ENCODE measurements around the gene CCDC82.

Gene CCDC82

GRCh38 chr11:96328395-96329010, 61.2 kb downstream of the CCDC82 start:
- DNase-seq = no peak

DNA sequence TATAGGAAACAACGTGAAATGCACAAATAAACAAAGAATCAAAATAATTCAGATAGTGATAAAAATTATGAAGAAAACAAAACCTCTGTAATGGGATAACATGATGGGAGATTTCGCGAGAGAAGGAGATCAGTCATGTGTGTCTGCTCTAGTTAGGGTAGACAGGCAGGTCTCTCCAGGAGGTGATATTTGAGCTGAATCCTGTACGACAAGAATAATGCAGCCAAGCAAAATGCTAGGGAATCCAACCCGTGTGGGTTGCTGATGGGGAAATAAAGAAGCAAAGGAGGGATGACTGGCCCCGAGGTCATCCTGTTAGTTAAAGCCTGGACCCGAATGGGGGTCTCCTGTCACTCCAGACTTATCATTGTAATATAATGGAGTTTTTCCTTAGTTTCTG, 62.8 kb downstream of the CCDC82 start:
- DNase-seq = no peak

DNA sequence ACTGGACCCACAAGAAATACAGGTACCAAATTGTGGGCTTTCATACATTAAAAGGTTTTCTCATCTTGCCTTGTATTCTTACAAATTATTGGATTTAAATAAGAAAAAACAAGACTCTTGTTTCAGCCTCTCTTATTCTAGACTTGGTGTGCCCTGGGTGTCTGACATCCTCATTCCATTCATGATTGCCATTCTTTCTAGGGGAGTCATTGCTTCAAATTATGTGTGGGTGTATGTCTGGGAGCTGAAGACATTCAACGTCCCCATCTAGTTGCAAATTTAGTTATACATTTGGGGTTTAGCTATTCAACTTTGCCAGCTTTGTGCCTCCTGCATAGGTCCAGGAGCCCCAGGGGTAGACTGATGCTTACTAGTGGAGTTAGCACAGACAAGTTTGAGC, 64.8 kb downstream of the CCDC82 start:
- DNase-seq = peak in 1 of 2 experiments; percentile 76

- DNase-seq = no peak
Measured at GRCh38 chr11:96323642-96323985, 66.1 kb downstream of the CCDC82 start.

DNA sequence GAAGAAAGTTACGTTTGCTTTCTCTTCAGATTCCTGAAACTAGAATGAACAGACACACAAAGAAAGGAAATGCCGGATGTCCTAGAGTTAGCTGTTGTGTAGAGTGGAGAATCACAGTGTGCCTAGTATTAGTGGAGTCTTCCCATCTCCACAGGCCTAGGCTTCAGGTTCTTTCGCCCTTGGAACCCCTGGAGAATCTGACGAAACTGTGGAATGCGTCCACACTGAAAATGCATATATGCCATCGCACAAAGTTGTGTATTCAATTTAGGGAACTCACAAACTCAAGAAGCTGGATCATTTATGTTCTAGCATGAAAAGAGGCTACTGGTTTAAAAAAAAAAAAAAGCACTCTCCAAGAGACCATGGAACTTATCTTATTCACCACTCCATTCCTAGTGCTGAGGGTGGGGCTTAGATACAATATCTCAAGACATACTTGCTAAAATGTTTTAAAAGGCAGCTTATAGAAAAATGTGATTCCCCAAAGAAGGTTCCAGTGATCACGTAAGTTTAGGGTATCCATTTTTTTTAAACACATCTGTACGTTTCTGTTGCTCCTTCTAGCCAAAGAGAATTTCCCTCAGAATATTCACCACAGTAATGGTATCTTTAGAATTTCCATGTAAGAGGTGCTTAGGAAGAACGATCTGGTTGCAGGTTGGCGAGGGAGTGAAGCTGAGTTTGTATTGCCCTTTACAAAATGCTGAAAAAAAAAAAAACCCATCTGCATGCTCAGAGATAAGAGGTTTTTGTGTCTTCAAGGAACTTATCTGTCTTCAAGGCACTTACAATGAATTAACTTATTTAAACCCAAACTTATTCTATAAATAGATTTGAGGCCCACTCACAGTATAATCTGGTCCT, 66.7 kb downstream of the CCDC82 start:
- DNase-seq = no peak

DNA sequence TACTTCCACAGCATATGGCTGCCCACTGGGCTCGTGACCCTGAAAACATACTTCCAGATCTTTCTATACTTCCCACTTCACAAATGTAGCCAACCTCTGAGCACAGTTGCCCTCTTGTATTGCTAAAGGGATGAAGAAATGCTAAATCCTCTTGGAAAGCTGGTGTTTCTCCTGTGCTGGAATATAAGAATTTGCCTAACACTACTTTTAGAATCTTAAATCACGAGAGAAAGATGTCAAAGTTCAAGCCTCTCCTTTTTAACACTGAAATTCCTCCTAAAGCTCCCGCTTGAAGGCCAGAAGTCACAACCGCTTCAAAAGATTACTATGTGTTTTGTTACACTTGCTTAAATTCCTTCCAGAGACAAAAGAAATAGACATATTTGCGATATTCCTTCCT, 68.6 kb downstream of the CCDC82 start:
- DNase-seq = no peak

DNA sequence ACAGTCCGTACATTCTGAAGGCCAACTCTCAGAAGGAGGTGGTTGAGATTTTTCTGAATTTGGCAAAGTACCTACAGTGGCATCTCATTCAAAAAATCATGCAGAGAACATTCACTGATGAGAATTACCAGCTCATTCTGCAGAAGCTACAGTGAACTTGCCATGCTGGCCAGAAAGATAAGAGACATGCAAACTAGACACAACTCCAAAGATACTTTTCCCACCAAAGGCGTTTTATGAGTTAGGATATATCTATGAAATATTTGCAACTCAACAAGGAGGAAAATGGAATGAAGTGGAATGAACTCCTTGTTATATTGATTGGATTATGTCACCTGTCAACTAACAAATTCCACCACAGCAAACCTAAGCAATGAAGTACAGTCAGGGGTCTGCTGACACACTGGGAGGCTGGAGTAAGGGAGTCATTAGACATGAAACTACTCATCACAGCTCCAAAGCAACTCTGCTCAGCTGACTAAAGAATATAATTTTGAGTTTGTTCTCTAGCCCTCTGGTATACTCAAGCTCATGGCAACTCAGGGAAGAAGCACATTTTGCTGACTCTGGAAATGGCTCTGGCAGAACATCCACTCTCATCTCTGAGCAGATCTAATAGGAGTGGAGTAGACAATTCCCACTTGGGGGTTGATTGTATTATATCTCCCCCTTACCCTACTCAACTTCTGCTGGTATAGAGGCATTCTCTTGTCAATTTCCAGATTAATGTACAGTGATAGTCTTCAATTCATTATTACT, 69.6 kb downstream of the CCDC82 start:
- DNase-seq = no peak

- no peak for DNase-seq
Measured at GRCh38 chr11:96318850-96319249, 70.9 kb downstream of the CCDC82 start.

- DNase-seq = no peak
Measured at GRCh38 chr11:96318399-96318798, 71.3 kb downstream of the CCDC82 start.

GRCh38 chr11:96317985-96318384, 71.7 kb downstream of the CCDC82 start:
- DNase-seq = no peak

GRCh38 chr11:96317571-96317970, 72.1 kb downstream of the CCDC82 start:
- DNase-seq = no peak

GRCh38 chr11:96316869-96317268, 72.8 kb downstream of the CCDC82 start:
- DNase-seq = no peak

DNA sequence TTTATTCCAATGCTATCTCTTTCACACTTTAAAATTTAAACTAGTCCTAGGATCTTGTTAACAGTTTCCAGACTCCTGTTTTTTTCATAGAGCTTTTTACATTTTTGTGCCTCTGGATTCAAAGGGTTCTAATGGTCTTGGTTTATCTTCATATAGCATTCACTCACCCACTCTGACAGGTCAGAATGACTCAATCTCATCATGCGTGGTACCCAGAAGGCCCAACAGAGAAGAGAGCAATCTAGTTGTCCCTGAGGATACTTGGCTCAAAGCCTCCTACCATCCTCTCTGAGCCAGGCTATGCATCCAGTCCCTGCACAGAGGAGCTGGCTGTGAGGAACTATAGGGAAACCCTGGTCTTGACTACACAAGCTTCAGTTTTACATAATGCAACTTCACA, 74.2 kb downstream of the CCDC82 start:
- no peak for DNase-seq

DNA sequence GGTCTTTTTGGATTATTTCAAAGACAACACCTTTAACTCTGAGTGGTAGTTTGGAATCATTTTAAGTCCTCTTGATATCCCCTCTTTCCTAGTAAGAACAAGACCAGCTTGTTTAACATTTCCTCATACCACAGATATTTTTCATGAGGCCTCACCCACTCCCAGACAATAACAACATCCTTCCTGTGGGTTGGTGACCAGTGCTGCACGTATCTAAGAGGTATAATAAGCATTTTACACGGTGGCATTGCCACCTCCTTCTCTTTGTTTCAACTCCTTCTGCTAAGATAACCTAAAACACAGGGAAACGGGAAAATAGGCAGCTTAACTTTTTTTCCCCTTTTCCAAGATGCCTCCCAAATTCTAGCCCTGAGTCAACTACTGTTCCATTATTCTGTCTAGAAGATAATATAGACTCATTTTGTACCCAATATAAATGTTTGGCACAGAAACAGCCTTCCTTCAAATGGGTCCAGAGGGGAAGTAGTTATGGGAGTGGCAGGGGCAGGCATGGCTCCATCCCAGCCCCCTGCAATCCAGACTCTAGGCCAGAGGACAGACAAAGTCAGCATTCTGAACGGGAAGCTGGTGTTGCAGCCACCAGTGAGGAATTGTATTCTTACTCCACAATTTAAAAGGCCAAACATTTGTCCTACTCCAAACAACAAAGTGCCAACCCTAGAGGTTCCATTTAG, 75.2 kb downstream of the CCDC82 start:
- DNase-seq = peak; percentile 24 to 47

DNA sequence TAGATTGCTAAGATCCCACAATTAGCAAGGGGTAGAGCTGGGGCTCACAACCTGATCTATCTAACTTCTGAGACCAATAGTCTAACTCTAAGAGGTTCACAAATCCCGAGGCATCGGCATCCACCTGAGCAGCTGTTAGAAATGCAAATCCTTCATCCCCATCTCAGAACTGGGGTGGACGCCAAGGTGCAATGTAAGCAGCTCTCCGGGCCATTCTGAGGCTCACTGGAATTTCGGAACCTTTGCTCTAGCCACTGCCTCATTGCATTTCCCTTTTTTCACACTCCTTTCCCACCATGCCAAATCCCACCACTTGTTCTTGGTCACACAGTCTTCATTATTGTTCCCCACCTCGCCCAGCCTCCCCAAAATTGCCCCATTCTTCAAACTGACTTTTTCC, 76.5 kb downstream of the CCDC82 start:
- no peak for DNase-seq

- peak in 1 of 2 experiments; percentile 40 for DNase-seq
Measured at GRCh38 chr11:96311120-96311568, 78.6 kb downstream of the CCDC82 start.

GRCh38 chr11:96310236-96310635, 79.5 kb downstream of the CCDC82 start:
- no peak for DNase-seq

DNA sequence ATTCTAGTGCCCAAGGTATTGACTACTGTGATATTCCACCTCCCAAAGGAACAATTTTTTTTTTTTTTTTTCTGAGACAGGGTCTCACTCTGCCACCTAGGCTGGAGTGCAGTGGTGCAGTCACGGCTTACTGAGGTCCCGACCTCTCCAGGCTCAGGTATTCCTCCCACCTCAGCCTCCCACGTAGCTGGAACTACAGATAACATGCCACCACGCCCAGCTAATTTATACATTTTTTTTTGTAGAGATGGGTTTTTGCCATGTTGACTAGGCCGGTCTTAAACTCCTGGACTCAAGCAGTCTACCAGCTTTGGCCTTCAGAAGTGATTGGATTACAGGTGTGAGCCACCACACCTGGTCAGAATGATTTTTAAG, 80.1 kb downstream of the CCDC82 start:
- DNase-seq = no peak

DNA sequence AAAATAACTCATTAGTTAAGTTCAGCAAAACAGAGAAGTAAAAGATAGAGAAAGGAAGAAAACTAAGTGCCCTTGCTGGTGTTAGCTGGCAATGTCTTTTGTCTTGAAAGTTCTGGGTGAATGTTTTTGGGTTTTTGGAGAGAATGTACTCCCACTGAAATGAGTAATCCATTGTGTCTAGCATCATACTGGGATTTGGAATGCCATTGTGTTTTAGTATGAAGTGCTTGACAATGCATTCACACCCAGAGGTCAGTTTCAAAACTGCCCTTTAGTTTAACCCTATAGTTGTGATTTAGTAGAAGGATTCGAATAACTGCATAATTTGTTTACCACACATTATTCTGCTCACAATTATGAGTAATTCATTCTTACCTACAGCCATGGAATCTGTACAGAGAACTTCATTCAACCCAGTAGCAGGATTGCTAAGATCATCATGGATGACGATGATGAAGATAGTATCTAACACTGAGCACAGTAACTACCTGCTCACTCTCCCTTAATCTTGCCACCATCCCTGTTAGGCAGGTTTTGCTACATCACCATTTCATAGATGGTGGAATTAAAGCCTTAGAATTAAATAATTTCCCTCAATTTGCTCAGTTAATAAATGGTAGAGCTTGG, 80.6 kb downstream of the CCDC82 start:
- no peak for DNase-seq

- DNase-seq = peak in 1 of 2 experiments; percentile 90
Measured at GRCh38 chr11:96307776-96308140, 82.0 kb downstream of the CCDC82 start.

GRCh38 chr11:96306933-96307775, 82.6 kb downstream of the CCDC82 start:
- peak; percentile 97 to 99 for DNase-seq

- DNase-seq = no peak
Measured at GRCh38 chr11:96306600-96306932, 83.1 kb downstream of the CCDC82 start.

Data from SW 1271 (cell line).